Esophagus (tissue), 2 donors: ENCODE measurements around the gene USP21. TPM values are rescaled to one million over a fixed set of nuclear protein-coding genes. Genes with fewer than 3 reads are reported as not detected.

Experiments used
- H3K27ac ChIP-seq, 2 donors: one replicate each; pipeline ENCODE4 v1.5.1; 2013; ENCODE audit warnings: low read depth in 2 of 2, mild to moderate bottlenecking in 2 of 2, inconsistent platforms in 1 of 2, low read length in 1 of 2, moderate library complexity in 1 of 2
- H3K27me3 ChIP-seq, 2 donors: one replicate each; pipeline ENCODE4 v1.6.1; 2013; ENCODE audit warnings: low read length in 2 of 2, control low read depth in 1 of 2, mild to moderate bottlenecking in 1 of 2; ENCODE audit not compliant: insufficient read depth in 2 of 2, control insufficient read depth in 1 of 2
- H3K36me3 ChIP-seq, 2 donors: one replicate each; pipeline ENCODE4 v1.6.1; 2013; ENCODE audit warnings: low read length in 1 of 2; ENCODE audit not compliant: control insufficient read depth in 2 of 2, insufficient read depth in 2 of 2
- H3K4me1 ChIP-seq, 2 donors: one replicate each; pipeline ENCODE4 v1.6.1; 2013; ENCODE audit warnings: low read length in 1 of 2; ENCODE audit not compliant: control insufficient read depth in 2 of 2, insufficient read depth in 2 of 2
- H3K4me3 ChIP-seq, 2 donors: one replicate each; pipeline ENCODE4 v1.5.1; 2013; ENCODE audit warnings: low read length in 2 of 2, mild to moderate bottlenecking in 2 of 2, low read depth in 1 of 2, moderate library complexity in 1 of 2
- H3K9me3 ChIP-seq, 2 donors: one replicate each; pipeline ENCODE4 v1.6.1; 2013; ENCODE audit warnings: mild to moderate bottlenecking in 2 of 2, low read depth in 1 of 2, low read length in 1 of 2, moderate library complexity in 1 of 2; ENCODE audit not compliant: control insufficient read depth in 2 of 2, insufficient read depth in 1 of 2
- WGBS, 2 donors: extraction: QIAGEN DNeasy Blood & Tissue Kit; methylation state at CpG; one replicate each; pipeline ENCODE4 v1.1.7; 2013; 5-methylcytosine and 5-hydroxymethylcytosine counted together
- polyA plus RNA-seq, 2 donors: library from polyadenylated mRNA; stranded (reverse); fragments of 200-250 nt; gene quantifications; one replicate each; pipeline ENCODE4 v1.2.3, GENCODE V29; 2013
- donor health status: healthy with polysubstance abuse.
- donor health status: Bipolar disorder and iron deficiency.

The USP21 gene
- polyA plus RNA-seq, 2 donors, result 16.5 to 22.9 TPM

DNA sequence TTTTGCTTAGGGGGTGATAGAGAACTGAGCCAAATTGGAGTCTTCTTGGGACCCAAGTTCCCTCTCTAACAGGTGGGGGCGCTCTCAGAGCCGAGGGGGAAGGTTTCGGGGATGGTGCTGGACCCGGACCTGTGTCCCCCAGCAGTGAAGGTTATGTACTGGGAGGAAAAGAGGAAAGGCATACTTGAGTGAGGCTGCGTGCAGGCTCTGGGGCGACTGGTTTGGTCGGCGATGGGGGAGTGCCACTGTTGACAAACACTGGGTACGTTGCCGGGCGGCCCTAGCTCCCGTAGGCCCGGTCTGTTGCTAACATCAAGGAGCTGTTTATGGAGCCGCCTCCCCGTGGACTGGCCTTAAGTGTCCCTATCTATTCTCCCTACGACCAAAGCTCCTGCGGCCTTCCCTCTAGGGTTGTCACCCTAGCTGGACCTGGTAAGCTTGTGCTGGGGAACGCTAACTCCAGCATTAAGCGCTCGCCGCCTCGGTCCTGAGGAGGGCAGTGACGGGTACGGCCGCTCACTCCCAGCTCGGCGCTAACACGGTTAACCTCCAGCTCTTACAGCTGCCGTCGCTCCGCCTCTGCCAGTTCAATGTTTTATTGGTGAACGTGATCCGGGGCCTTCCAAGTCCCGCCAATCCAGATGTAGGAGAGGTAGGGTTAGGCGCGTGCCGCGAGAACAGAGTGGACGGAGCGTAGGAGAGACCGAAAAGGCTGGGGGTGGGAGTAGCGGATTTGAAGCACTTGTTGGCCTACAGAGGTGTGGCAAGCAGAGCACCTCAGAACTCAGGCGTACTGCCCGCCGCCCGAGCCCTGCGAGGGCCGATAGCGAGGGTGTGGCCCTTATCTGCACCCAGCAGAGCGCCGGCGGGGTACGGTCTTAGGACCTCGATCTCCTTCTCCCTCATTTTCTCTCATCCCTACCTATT is 6.7 kb downstream of the USP21 start, which contains the start of gene PPOX:
Gene PPOX (plus strand): TSS at position 685 of the 927 bp plus-strand sequence. CDS start 422 bp downstream, outside the sequence.
- Histone ChIP-seq H3K4me1 (peaks cover under 1 to 15% of the 10 kb centered on the region in 2 donors), H3K9me3 (no peaks in the 10 kb centered on the region), H3K36me3 (peaks cover 2 to 20% of the 10 kb centered on the region in 2 donors), H3K4me3 (peak within 1 kb of the TSS; percentile 63 to 67), H3K27me3 (no peaks in the 10 kb centered on the region), H3K27ac (peak within 1 kb of the TSS; percentile 92 to 97)
- 0% methylated on average over 54 of the region's 54 CpGs for WGBS, 2 donors

DNA sequence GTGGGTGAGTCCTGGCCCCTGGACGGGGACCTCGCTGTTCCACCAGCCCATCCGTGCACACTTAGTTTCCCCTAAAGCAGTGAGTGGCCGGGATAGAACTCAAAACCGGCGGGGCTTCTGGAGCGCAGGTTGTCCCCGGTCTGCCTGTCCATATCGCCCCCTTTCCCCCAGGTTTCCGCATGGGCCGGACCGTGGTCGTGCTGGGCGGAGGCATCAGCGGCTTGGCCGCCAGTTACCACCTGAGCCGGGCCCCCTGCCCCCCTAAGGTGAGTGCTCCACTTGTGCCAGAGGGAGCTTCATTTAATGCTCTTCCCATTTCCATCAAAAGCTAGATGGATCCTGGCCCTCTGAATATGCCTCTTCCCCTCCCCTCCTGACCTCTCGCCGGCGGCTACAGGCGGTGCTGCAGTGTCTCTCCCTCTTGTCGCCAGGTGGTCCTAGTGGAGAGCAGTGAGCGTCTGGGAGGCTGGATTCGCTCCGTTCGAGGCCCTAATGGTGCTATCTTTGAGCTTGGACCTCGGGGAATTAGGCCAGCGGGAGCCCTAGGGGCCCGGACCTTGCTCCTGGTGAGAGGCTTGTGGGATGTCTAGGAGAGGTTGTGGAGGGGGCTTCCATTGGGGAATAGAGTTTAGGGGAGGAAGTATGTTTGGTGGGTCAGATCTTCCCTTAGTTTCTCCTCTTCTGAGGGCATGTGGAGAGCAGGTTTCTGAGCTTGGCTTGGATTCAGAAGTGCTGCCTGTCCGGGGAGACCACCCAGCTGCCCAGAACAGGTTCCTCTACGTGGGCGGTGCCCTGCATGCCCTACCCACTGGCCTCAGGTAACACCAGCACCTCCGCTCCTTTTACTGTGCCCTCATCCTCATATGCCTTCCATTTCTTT is 7.6 kb downstream of the USP21 start:
- H3K9me3 ChIP-seq, result no peaks in the 10 kb centered on the region
- peaks cover 10 to 22% of the 10 kb centered on the region in 2 donors for H3K36me3 ChIP-seq
- H3K4me3 ChIP-seq, result peak overlapping the region; percentile 63 to 67
- H3K27me3 ChIP-seq, result no peaks in the 10 kb centered on the region
- peak overlapping the region; percentile 92 to 97 for H3K27ac ChIP-seq
- WGBS, 2 donors, result 6% methylated on average over 33 of the region's 33 CpGs
- H3K4me1 ChIP-seq, result peaks cover 0 to 13% of the 10 kb centered on the region in 2 donors

DNA sequence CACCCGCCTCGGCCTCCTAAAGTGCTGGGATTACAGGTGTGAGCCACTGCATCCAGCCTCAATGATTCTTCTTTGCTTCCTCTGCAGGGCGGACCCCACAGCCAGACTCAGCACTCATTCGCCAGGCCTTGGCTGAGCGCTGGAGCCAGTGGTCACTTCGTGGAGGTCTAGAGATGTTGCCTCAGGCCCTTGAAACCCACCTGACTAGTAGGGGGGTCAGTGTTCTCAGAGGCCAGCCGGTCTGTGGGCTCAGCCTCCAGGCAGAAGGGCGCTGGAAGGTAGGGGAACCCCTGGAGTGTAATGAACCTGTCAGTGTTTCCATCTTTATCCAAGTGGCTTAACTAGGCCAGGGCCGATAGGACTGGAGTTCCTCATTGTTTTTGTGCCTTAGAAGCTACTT is 9.6 kb downstream of the USP21 start:
- Histone ChIP-seq H3K36me3 (peaks cover 15 to 28% of the 10 kb centered on the region in 2 donors), H3K4me3 (no peak overlapping the region), H3K27ac (no peak overlapping the region), H3K27me3 (no peaks in the 10 kb centered on the region), H3K4me1 (peaks cover 4 to 16% of the 10 kb centered on the region in 2 donors), H3K9me3 (no peaks in the 10 kb centered on the region)
- 92 to 93% methylated on average over 9 of the region's 9 CpGs for WGBS, 2 donors

GRCh38 chr1:161171191-161171590 is 11.9 kb downstream of the USP21 start:
- Histone ChIP-seq H3K27ac (no peak overlapping the region), H3K9me3 (no peaks in the 10 kb centered on the region), H3K4me3 (no peak overlapping the region), H3K4me1 (peaks cover 6 to 12% of the 10 kb centered on the region in 2 donors), H3K36me3 (peaks cover 20 to 33% of the 10 kb centered on the region in 2 donors), H3K27me3 (no peaks in the 10 kb centered on the region)
- WGBS, 2 donors, result 63 to 67% methylated on average over 5 of the region's 5 CpGs

- Histone ChIP-seq H3K27me3 (no peaks in the 10 kb centered on the region), H3K27ac (no peak overlapping the region), H3K9me3 (no peaks in the 10 kb centered on the region), H3K36me3 (peaks cover 20 to 33% of the 10 kb centered on the region in 2 donors), H3K4me3 (no peak overlapping the region), H3K4me1 (peaks cover 8 to 15% of the 10 kb centered on the region in 2 donors)
- WGBS, 2 donors, result 82% methylated on average over 12 of the region's 12 CpGs
Observed at GRCh38 chr1:161171696-161172095, 12.4 kb downstream of the USP21 start.

DNA sequence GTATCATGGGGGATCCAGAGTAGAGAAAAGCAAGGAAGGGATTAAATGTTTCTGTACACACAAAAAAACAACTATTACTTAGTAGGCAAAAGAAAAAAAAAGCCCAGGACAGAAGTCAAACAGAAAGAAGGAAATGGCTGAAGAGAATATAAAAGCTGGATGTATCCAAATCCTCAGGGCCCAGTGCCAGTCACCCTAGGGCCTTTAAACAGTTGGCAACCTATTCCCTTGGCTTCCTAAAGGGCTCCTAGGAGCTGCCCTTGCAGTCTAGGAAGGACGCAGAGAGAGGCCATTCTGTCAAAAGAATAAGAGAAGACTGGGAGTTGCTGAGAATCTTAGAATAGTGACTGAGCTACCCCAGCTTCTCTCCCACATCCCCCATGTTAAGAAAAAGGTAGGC is 13.0 kb downstream of the USP21 start:
- H3K4me1 ChIP-seq, result peaks cover 9 to 10% of the 10 kb centered on the region in 2 donors
- H3K27me3 ChIP-seq, result no peaks in the 10 kb centered on the region
- WGBS, 2 donors, result 51 to 57% methylated on average over 1 of the region's 1 CpG
- peaks cover 20 to 33% of the 10 kb centered on the region in 2 donors for H3K36me3 ChIP-seq
- H3K27ac ChIP-seq, result peak overlapping the region in 1 of 2 donors; percentile 34
- H3K4me3 ChIP-seq, result no peak overlapping the region
- H3K9me3 ChIP-seq, result no peaks in the 10 kb centered on the region

- no peak overlapping the region for H3K4me3 ChIP-seq
- 35 to 47% methylated on average over 4 of the region's 4 CpGs for WGBS, 2 donors
- peaks cover 9 to 10% of the 10 kb centered on the region in 2 donors for H3K4me1 ChIP-seq
- H3K9me3 ChIP-seq, result no peaks in the 10 kb centered on the region
- no peaks in the 10 kb centered on the region for H3K27me3 ChIP-seq
- H3K36me3 ChIP-seq, result peaks cover 20 to 33% of the 10 kb centered on the region in 2 donors
- peak overlapping the region in 1 of 2 donors; percentile 34 for H3K27ac ChIP-seq
Observed at GRCh38 chr1:161172776-161173376, 13.6 kb downstream of the USP21 start.

GRCh38 chr1:161173711-161174110 is 14.4 kb downstream of the USP21 start:
- 94 to 96% methylated on average over 11 of the region's 11 CpGs for WGBS, 2 donors
- Histone ChIP-seq H3K27me3 (no peaks in the 10 kb centered on the region), H3K36me3 (peaks cover 20 to 33% of the 10 kb centered on the region in 2 donors), H3K9me3 (no peaks in the 10 kb centered on the region), H3K4me1 (peaks cover 9 to 10% of the 10 kb centered on the region in 2 donors), H3K4me3 (no peak overlapping the region), H3K27ac (no peak overlapping the region)

DNA sequence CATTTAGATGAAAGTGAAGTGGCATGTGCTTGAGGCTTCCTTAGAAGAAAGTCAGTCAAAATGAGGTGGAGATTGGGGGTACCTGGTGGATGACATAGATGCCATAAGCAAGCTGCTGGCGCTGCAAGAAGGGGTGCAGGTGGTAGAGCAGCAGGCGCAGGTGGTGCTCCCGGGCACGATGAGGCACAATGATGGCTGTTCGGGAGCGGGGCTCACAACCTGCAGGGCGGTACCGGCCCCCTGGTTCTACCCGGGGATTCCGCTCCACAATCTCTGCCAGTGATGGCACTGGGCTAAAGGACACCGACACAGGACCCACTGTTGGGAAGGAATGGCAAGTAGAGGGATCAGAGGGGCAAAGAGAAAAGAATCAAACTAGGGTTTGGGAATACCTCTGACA is 15.6 kb downstream of the USP21 start:
- no peak overlapping the region for H3K27ac ChIP-seq
- whole genome bisulfite sequencing, 2 donors, result 93 to 96% methylated on average over 11 of the region's 11 CpGs
- H3K4me3 ChIP-seq, result no peak overlapping the region
- H3K9me3 ChIP-seq, result no peaks in the 10 kb centered on the region
- H3K27me3 ChIP-seq, result no peaks in the 10 kb centered on the region
- H3K36me3 ChIP-seq, result peaks cover 20 to 30% of the 10 kb centered on the region in 2 donors
- H3K4me1 ChIP-seq, result peaks cover 9 to 10% of the 10 kb centered on the region in 2 donors
